HepG2 (cell line): ENCODE measurements around the gene PRIMA1. TPM values are rescaled to one million over a fixed set of nuclear protein-coding genes. Genes with fewer than 3 reads are reported as not detected.

Experiments used
- AHR ChIP-seq: IDR thresholded peaks from 2 replicates; pipeline ENCODE4 v1.6.1; 2018; ENCODE audit warnings: missing genetic modification reagents, missing compliant biosample characterization
- ATF4 ChIP-seq, 2 experiments: fragments of 450-650 bp in 1 of 2; sonication (generic) in 1 of 2; formaldehyde crosslinking; IDR thresholded peaks; 2 replicates each; pipeline versions ENCODE4 v1.5.0 to v1.8.0; 2020 to 2022; ENCODE audit warnings: mild to moderate bottlenecking in 1 of 2, missing genetic modification reagents in 1 of 2
- KDM2A ChIP-seq: sonication (generic); formaldehyde crosslinking; IDR thresholded peaks from 2 replicates; pipeline ENCODE4 v1.4.0; 2020; ENCODE audit warnings: low read depth, missing genetic modification reagents, borderline replicate concordance
- PATZ1 ChIP-seq: sonication (generic); formaldehyde crosslinking; IDR thresholded peaks from 2 replicates; pipeline ENCODE4 v1.4.0; 2020; ENCODE audit warnings: missing genetic modification reagents
- POLR2A ChIP-seq, 2 experiments: IDR thresholded peaks; 2 replicates each; pipeline ENCODE4 v1.6.1; 2011; ENCODE audit warnings: low read depth in 2 of 2, low read length in 2 of 2, mild to moderate bottlenecking in 1 of 2, moderate library complexity in 1 of 2; ENCODE audit not compliant: insufficient read depth in 1 of 2
- POLR2G ChIP-seq: fragments of 200-400 bp; formaldehyde crosslinking; IDR thresholded peaks from 2 replicates; pipeline ENCODE4 v1.6.1; 2018; ENCODE audit warnings: mild to moderate bottlenecking, low read depth, low read length, moderate library complexity
- RBFOX2 ChIP-seq: fragments of 200-400 bp; formaldehyde crosslinking; IDR thresholded peaks from 2 replicates; pipeline ENCODE4 v1.6.1; 2017; ENCODE audit warnings: low read depth, mild to moderate bottlenecking, low read length
- RCOR2 ChIP-seq: IDR thresholded peaks from 2 replicates; pipeline ENCODE4 v1.6.1; 2016; ENCODE audit warnings: missing biosample characterization, missing genetic modification reagents
- REL ChIP-seq: sonication (generic); formaldehyde crosslinking; conservative IDR thresholded peaks from 2 replicates; pipeline ENCODE4 v1.8.0; 2022; ENCODE audit warnings: mild to moderate bottlenecking, missing genetic modification reagents, moderate library complexity
- REXO4 ChIP-seq: sonication (generic); formaldehyde crosslinking; IDR thresholded peaks from 2 replicates; pipeline ENCODE4 v1.8.0; 2022; ENCODE audit warnings: missing genetic modification reagents, mild to moderate bottlenecking, borderline replicate concordance
- TBX2 ChIP-seq: sonication (generic); formaldehyde crosslinking; IDR thresholded peaks from 2 replicates; pipeline ENCODE4 v1.5.0; 2020; ENCODE audit warnings: missing genetic modification reagents, mild to moderate bottlenecking, borderline replicate concordance
- ZFY ChIP-seq: sonication (generic); formaldehyde crosslinking; IDR thresholded peaks from 2 replicates; pipeline ENCODE4 v1.4.0; 2020; ENCODE audit warnings: missing genetic modification reagents
- ZNF556 ChIP-seq: sonication (generic); formaldehyde crosslinking; IDR thresholded peaks from 2 replicates; pipeline ENCODE4 v1.4.0; 2020; ENCODE audit warnings: mild to moderate bottlenecking, missing genetic modification reagents, borderline replicate concordance
- ZNF687 ChIP-seq: sonication (generic); formaldehyde crosslinking; IDR thresholded peaks from 2 replicates; pipeline ENCODE4 v1.5.1; 2020; ENCODE audit warnings: mild to moderate bottlenecking, missing genetic modification reagents, moderate library complexity
- ZNF883 ChIP-seq: sonication (generic); formaldehyde crosslinking; IDR thresholded peaks from 2 replicates; pipeline ENCODE4 v1.5.1; 2020; ENCODE audit warnings: mild to moderate bottlenecking, missing genetic modification reagents; ENCODE audit errors: not compliant biosample characterization
- ZSCAN29 ChIP-seq: sonication (generic); formaldehyde crosslinking; conservative IDR thresholded peaks from 2 replicates; pipeline ENCODE4 v1.4.0; 2020; ENCODE audit warnings: mild to moderate bottlenecking, missing genetic modification reagents
- polyA plus RNA-seq, 8 experiments: library from polyadenylated mRNA; depleted of rRNA in 3 of 8; stranded (reverse) in 7 of 8; unstranded in 1 of 8; fragments of >200 nt; fragmentation: Illumina TruSeq in 4 of 8; extraction: Trizol in 4 of 8; gene quantifications; 2 replicates each; pipeline versions ENCODE4 v1.2.1 to v1.2.3, GENCODE V29; 2011 to 2016; ENCODE audit warnings: low read depth in 4 of 8, missing spikeins in 1 of 8, mixed read lengths in 1 of 8; ENCODE audit not compliant: insufficient read depth in 1 of 8
- total RNA-seq, 5 experiments: library from RNA; depleted of rRNA; stranded (reverse); fragments of >200 nt; fragmentation: Illumina TruSeq; extraction: Trizol; gene quantifications; 2 replicates each; pipeline ENCODE4 v1.2.3, GENCODE V29; 2016; ENCODE audit warnings: low read depth in 1 of 5
- TF ChIP-seq, protein P1 (sequence below): sonication (generic); formaldehyde crosslinking; IDR thresholded peaks from 2 replicates; pipeline ENCODE4 v1.5.0; 2020; ENCODE audit warnings: missing genetic modification reagents
- TF ChIP-seq, protein P2 (sequence below): sonication (generic); formaldehyde crosslinking; IDR thresholded peaks from 2 replicates; pipeline ENCODE4 v1.5.0; 2020; ENCODE audit warnings: mild to moderate bottlenecking, missing genetic modification reagents, moderate library complexity

PRIMA1 gene
- total and polyA plus RNA-seq, 2 of the 13 experiments (the other 11 are each of a cell fraction or from before 2014, with no cell fraction given), result 2.4 to 3.2 TPM

DNA sequence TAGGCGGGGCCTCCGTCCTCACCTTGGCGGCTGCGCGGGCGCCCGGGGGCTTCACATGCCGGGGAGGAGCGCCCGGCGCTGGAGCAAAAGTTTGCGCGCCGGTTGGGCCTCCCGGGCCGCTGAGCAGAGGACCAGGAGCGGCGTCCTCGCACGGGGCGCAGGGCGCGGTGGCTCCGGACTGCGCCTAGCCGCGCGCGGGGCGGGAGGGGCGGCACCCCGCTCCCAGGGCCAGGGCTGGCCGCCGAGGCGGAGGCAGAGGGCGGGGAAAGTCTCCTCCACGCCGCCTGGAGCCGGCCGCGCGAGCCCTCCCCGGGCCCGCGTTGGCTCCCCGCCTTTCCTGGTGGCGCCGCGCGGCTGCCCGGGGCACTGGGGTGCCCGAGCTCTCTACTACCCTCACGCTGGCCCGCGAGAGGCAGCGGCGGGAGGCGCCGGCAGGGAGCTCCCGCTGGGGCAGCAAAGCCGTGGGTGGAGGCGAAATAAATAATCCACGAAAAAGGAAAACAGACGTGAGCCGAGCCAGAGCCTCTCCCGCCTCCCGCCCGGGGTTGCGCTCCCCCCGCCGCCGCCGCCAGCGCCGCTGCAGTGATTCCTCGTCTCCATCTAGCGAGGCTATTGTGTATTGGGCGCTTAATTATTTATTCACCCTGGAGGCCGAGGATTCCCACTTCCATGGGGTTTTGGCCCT, 400 bp upstream of the PRIMA1 start (continued):
- TF ChIP-seq ZNF687 (CRISPR knock-in tag) (peak; percentile 43), POLR2G (peak; percentile 85), TBX2 (CRISPR knock-in tag) (peak; percentile 12; the same call in 1 of the 2 replicates), ATF4 (CRISPR knock-in tag; IDR thresholded peaks at IDR 0.05) (peak in 1 of 2 experiments; percentile 54; a peak in 1 of 4 replicates), REL (peak; percentile 81; the same call in 1 of the 2 replicates), RCOR2 (CRISPR knock-in tag) (no peak), POLR2A (IDR thresholded peaks at IDR 0.05; ENCODE audit: insufficient read depth in 1 of 2, low read depth in 2 of 2, low read length in 2 of 2) (peak in 1 of 2 experiments; percentile 46; a peak in 1 of 4 replicates), ZSCAN29 (CRISPR knock-in tag) (no peak), ZNF883 (CRISPR knock-in tag) (peak; percentile 33), KDM2A (CRISPR knock-in tag) (0 out of 2 replicates have a peak, but pooled peaks have one; percentile 5), REXO4 (CRISPR knock-in tag) (0 out of 2 replicates have a peak, but pooled peaks have one; percentile 21), AHR (no peak), RBFOX2 (peak; percentile 85), ZNF556 (CRISPR knock-in tag) (no peak), ZFY (peak; percentile 29), PATZ1 (CRISPR knock-in tag) (peak; percentile 61)
- TF ChIP-seq, protein P1, sequence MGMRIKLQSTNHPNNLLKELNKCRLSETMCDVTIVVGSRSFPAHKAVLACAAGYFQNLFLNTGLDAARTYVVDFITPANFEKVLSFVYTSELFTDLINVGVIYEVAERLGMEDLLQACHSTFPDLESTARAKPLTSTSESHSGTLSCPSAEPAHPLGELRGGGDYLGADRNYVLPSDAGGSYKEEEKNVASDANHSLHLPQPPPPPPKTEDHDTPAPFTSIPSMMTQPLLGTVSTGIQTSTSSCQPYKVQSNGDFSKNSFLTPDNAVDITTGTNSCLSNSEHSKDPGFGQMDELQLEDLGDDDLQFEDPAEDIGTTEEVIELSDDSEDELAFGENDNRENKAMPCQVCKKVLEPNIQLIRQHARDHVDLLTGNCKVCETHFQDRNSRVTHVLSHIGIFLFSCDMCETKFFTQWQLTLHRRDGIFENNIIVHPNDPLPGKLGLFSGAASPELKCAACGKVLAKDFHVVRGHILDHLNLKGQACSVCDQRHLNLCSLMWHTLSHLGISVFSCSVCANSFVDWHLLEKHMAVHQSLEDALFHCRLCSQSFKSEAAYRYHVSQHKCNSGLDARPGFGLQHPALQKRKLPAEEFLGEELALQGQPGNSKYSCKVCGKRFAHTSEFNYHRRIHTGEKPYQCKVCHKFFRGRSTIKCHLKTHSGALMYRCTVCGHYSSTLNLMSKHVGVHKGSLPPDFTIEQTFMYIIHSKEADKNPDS (CRISPR knock-in tag), result no peak
- TF ChIP-seq, protein P2, sequence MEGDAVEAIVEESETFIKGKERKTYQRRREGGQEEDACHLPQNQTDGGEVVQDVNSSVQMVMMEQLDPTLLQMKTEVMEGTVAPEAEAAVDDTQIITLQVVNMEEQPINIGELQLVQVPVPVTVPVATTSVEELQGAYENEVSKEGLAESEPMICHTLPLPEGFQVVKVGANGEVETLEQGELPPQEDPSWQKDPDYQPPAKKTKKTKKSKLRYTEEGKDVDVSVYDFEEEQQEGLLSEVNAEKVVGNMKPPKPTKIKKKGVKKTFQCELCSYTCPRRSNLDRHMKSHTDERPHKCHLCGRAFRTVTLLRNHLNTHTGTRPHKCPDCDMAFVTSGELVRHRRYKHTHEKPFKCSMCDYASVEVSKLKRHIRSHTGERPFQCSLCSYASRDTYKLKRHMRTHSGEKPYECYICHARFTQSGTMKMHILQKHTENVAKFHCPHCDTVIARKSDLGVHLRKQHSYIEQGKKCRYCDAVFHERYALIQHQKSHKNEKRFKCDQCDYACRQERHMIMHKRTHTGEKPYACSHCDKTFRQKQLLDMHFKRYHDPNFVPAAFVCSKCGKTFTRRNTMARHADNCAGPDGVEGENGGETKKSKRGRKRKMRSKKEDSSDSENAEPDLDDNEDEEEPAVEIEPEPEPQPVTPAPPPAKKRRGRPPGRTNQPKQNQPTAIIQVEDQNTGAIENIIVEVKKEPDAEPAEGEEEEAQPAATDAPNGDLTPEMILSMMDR (CRISPR knock-in tag), result peak; percentile 32; the same call in 1 of the 2 replicates
